Activated T-helper 2 cell treated with anti-CD3 and anti-CD28 coated beads, Interferon-gamma antibody, Interleukin-2, Interleukin-4, amounts not matched to agents 10 μg/mL and 5 μg/mL and 100 μg/mL, durations not matched to agents 14 hours and 24 hours and 36 hours (primary cell): ENCODE data around the gene DEGS2. TPM values are rescaled to one million over a fixed set of nuclear protein-coding genes. Genes with fewer than 3 reads are reported as not detected.
A peak's percentile ranks its signal among the peaks of the same experiment; 100 is the strongest.
"Not testable (repeated sequence)": the region's sequence is repeated elsewhere in the genome, so short reads cannot be mapped to it uniquely, and the experiment has no call there.

Experiments used
- DNase-seq: peaks from one replicate; pipeline ENCODE4 v3.0.0; 2021; ENCODE audit warnings: low spot score
- H3K27ac Mint-ChIP-seq: one replicate; pipeline ENCODE4 v1.8.0; 2021; ENCODE audit warnings: mixed read lengths
- H3K27me3 Mint-ChIP-seq: one replicate; pipeline ENCODE4 v1.8.0; 2021; ENCODE audit warnings: low read depth, mixed read lengths
- H3K36me3 Mint-ChIP-seq: one replicate; pipeline ENCODE4 v1.8.0; 2021; ENCODE audit warnings: low read depth, mixed read lengths
- H3K4me1 Mint-ChIP-seq: one replicate; pipeline ENCODE4 v1.8.0; 2021; ENCODE audit warnings: low read depth, mixed read lengths
- H3K4me3 Mint-ChIP-seq: one replicate; pipeline ENCODE4 v1.8.0; 2021; ENCODE audit warnings: low read depth, mild to moderate bottlenecking, moderate library complexity, mixed read lengths
- H3K9me3 Mint-ChIP-seq: one replicate; pipeline ENCODE4 v1.8.0; 2021; ENCODE audit warnings: mixed read lengths
- intact Hi-C: fragments of 100-400 bp; cut with micrococcal nuclease; formaldehyde crosslinking; loops from one replicate; pipeline ENCODE4 v1.15.1; 2023
- total RNA-seq: library from RNA; stranded (reverse); gene quantifications from 2 replicates; pipeline ENCODE4 v1.2.3, GENCODE V29; 2022

DEGS2 gene
- total RNA-seq, 1 donor from 2014 or later, result 0.41 TPM

GRCh38 chr14:100192672-100193416, 33.4 kb upstream of the DEGS2 start:
- intact Hi-C loops, result loop anchor here (1.0 to 5.0 kb wide), 6 partner anchors 21 to 211 kb away; partner anchors contain the start of genes WDR25 and YY1
- peak overlapping the region; percentile 84 for H3K27ac Mint-ChIP-seq
- H3K9me3 Mint-ChIP-seq, result no peaks in the 10 kb centered on the region
- peaks cover 9% of the 10 kb centered on the region for H3K4me1 Mint-ChIP-seq
- peak; percentile 100 for DNase-seq
- peak overlapping the region; percentile 64 for H3K4me3 Mint-ChIP-seq
- no peaks in the 10 kb centered on the region for H3K36me3 Mint-ChIP-seq
- no peaks in the 10 kb centered on the region for H3K27me3 Mint-ChIP-seq

- no peak for DNase-seq
- Mint-ChIP-seq H3K36me3 (no peaks in the 10 kb centered on the region), H3K9me3 (no peaks in the 10 kb centered on the region), H3K4me1 (peaks cover 9% of the 10 kb centered on the region), H3K27ac (peak overlapping the region; percentile 84), H3K4me3 (peak overlapping the region; percentile 64), H3K27me3 (no peaks in the 10 kb centered on the region)
- intact Hi-C loops, result loop anchor here (2.0 to 5.0 kb wide), 3 partner anchors 47 to 123 kb away; partner anchors contain the start of gene YY1
These were observed 32.8 kb upstream of the DEGS2 start for GRCh38 chr14:100192250-100192671.

GRCh38 chr14:100191584-100192249, 32.3 kb upstream of the DEGS2 start:
- no peak for DNase-seq
- Mint-ChIP-seq H3K36me3 (no peaks in the 10 kb centered on the region), H3K4me3 (peak overlapping the region; percentile 64), H3K4me1 (peaks cover 9% of the 10 kb centered on the region), H3K9me3 (no peaks in the 10 kb centered on the region), H3K27ac (no peak overlapping the region), H3K27me3 (no peaks in the 10 kb centered on the region)
- intact Hi-C loops, result loop anchor here (2.0 to 5.0 kb wide), 3 partner anchors 47 to 123 kb away; partner anchors contain the start of gene YY1

- Mint-ChIP-seq H3K9me3 (no peaks in the 10 kb centered on the region), H3K4me1 (peaks cover 9% of the 10 kb centered on the region), H3K27me3 (no peaks in the 10 kb centered on the region), H3K4me3 (no peak overlapping the region), H3K36me3 (no peaks in the 10 kb centered on the region), H3K27ac (no peak overlapping the region)
- intact Hi-C loops, result loop anchor here (5.0 kb wide), 1 partner anchor 83 kb away; no protein-coding TSS in a partner anchor
- no peak for DNase-seq
These were observed 30.7 kb upstream of the DEGS2 start for GRCh38 chr14:100190126-100190525.

- intact Hi-C loops, result no loop called here
- Mint-ChIP-seq H3K4me3 (no peak overlapping the region), H3K4me1 (peaks cover 4% of the 10 kb centered on the region), H3K36me3 (no peaks in the 10 kb centered on the region), H3K27me3 (no peaks in the 10 kb centered on the region), H3K9me3 (no peaks in the 10 kb centered on the region), H3K27ac (no peak overlapping the region)
- no peak for DNase-seq
These were observed 29.1 kb upstream of the DEGS2 start for GRCh38 chr14:100188392-100189030.

GRCh38 chr14:100187247-100187833, 27.9 kb upstream of the DEGS2 start:
- no peak overlapping the region for H3K27ac Mint-ChIP-seq

GRCh38 chr14:100181876-100182551, 22.6 kb upstream of the DEGS2 start:
- DNase-seq, intact Hi-C loops, H3K4me3 Mint-ChIP-seq, H3K27me3 Mint-ChIP-seq, H3K27ac Mint-ChIP-seq, H3K4me1 Mint-ChIP-seq, H3K9me3 Mint-ChIP-seq, H3K36me3 Mint-ChIP-seq: not testable (repeated sequence)

More at GRCh38 chr14:100187247-100187833, 27.9 kb upstream of the DEGS2 start:
- intact Hi-C loops, result no loop called here
- Mint-ChIP-seq H3K4me1 (no peaks in the 10 kb centered on the region), H3K27me3 (no peaks in the 10 kb centered on the region), H3K4me3 (no peak overlapping the region), H3K9me3 (no peaks in the 10 kb centered on the region), H3K36me3 (no peaks in the 10 kb centered on the region)
- no peak for DNase-seq

GRCh38 chr14:100180671-100181070, 21.2 kb upstream of the DEGS2 start:
- H3K36me3 Mint-ChIP-seq, H3K4me1 Mint-ChIP-seq, H3K27ac Mint-ChIP-seq, DNase-seq, H3K9me3 Mint-ChIP-seq, intact Hi-C loops, H3K27me3 Mint-ChIP-seq, H3K4me3 Mint-ChIP-seq: not testable (repeated sequence)

- no peak overlapping the region for H3K27ac Mint-ChIP-seq
- no peaks in the 10 kb centered on the region for H3K4me1 Mint-ChIP-seq
- intact Hi-C loops, result no loop called here
- no peak for DNase-seq
- H3K4me3 Mint-ChIP-seq, result no peak overlapping the region
- no peaks in the 10 kb centered on the region for H3K36me3 Mint-ChIP-seq
- H3K27me3 Mint-ChIP-seq, result peaks cover 4% of the 10 kb centered on the region
- no peaks in the 10 kb centered on the region for H3K9me3 Mint-ChIP-seq
These were observed 19.2 kb upstream of the DEGS2 start for GRCh38 chr14:100178691-100179090.

- intact Hi-C loops, result no loop called here
- H3K4me3 Mint-ChIP-seq, result no peak overlapping the region
- no peak for DNase-seq
- H3K27me3 Mint-ChIP-seq, result peaks cover 4% of the 10 kb centered on the region
- no peaks in the 10 kb centered on the region for H3K9me3 Mint-ChIP-seq
- no peak overlapping the region for H3K27ac Mint-ChIP-seq
- H3K36me3 Mint-ChIP-seq, result no peaks in the 10 kb centered on the region
- no peaks in the 10 kb centered on the region for H3K4me1 Mint-ChIP-seq
These were observed 17.4 kb upstream of the DEGS2 start for GRCh38 chr14:100176811-100177327.

- peaks cover 9% of the 10 kb centered on the region for H3K27me3 Mint-ChIP-seq
- H3K9me3 Mint-ChIP-seq, result no peaks in the 10 kb centered on the region
- H3K36me3 Mint-ChIP-seq, result no peaks in the 10 kb centered on the region
- DNase-seq, result no peak
- intact Hi-C loops, result no loop called here
- H3K4me3 Mint-ChIP-seq, result no peak overlapping the region
- H3K4me1 Mint-ChIP-seq, result peaks cover 1% of the 10 kb centered on the region
- no peak overlapping the region for H3K27ac Mint-ChIP-seq
These were observed 13.9 kb upstream of the DEGS2 start for GRCh38 chr14:100173353-100173752.

- Mint-ChIP-seq H3K4me3 (no peak overlapping the region), H3K9me3 (no peaks in the 10 kb centered on the region), H3K27ac (no peak overlapping the region), H3K27me3 (peaks cover 9% of the 10 kb centered on the region), H3K36me3 (no peaks in the 10 kb centered on the region), H3K4me1 (peaks cover 1% of the 10 kb centered on the region)
- no peak for DNase-seq
- intact Hi-C loops, result no loop called here
These were observed 13.4 kb upstream of the DEGS2 start for GRCh38 chr14:100172811-100173210.
